HUES6 (cell line): ENCODE data around the gene NBPF1.
"Not testable (repeated sequence)": the region's sequence is repeated elsewhere in the genome, so short reads cannot be mapped to it uniquely, and the experiment has no call there.

Experiments
- H3K27ac ChIP-seq: 2 replicates; pipeline ENCODE4 v1.7.0; 2013; ENCODE audit warnings: low read depth, mild to moderate bottlenecking, low read length, inconsistent platforms
- H3K27me3 ChIP-seq: 2 replicates; pipeline ENCODE4 v1.6.1; 2013; ENCODE audit warnings: low read length; ENCODE audit not compliant: control insufficient read depth, insufficient read depth
- H3K36me3 ChIP-seq: 2 replicates; pipeline ENCODE4 v1.6.1; 2013; ENCODE audit warnings: low read length; ENCODE audit not compliant: control insufficient read depth, insufficient read depth
- H3K4me1 ChIP-seq: 2 replicates; pipeline ENCODE4 v1.6.1; 2013; ENCODE audit warnings: low read length; ENCODE audit not compliant: control insufficient read depth, insufficient read depth
- H3K4me3 ChIP-seq: 2 replicates; pipeline ENCODE4 v1.5.1; 2013; ENCODE audit warnings: low read depth, low read length
- H3K9ac ChIP-seq: one replicate; pipeline ENCODE4 v1.6.1; 2013; ENCODE audit warnings: mild to moderate bottlenecking, low read length
- H3K9me3 ChIP-seq: 2 replicates; pipeline ENCODE4 v1.6.1; 2013; ENCODE audit warnings: low read depth, low read length; ENCODE audit not compliant: control insufficient read depth, insufficient read depth

NBPF1 gene

GRCh38 chr1:16532235-16532991 lies 81.0 kb downstream of the NBPF1 start:
- not testable (repeated sequence) for H3K4me1 ChIP-seq, H3K9ac ChIP-seq, H3K9me3 ChIP-seq, H3K36me3 ChIP-seq, H3K27ac ChIP-seq
- Histone ChIP-seq H3K27me3 (peaks cover 19% of the 10 kb centered on the region), H3K4me3 (peak overlapping the region; percentile 42)

DNA sequence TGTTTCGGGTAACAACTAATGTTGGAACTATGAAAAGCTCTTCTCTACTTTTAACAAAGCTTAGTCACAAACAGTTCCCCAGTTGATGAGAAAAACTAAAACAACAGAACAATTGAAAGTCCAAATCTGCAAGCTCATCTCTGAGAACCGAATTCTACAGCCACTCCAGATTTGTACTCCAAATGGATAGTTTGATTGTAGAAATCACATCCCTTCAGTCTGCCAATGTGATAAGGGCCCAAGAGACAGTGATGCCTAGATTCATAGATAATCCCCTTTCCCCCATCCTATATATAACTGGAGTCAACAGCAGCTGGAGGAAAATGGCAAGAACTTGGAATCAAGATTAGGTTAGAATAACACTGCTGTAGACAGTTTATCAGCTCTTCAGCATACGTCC lies 85.0 kb downstream of the NBPF1 start:
- not testable (repeated sequence) for H3K9me3 ChIP-seq, H3K9ac ChIP-seq, H3K36me3 ChIP-seq, H3K4me1 ChIP-seq, H3K27me3 ChIP-seq, H3K27ac ChIP-seq, H3K4me3 ChIP-seq

- H3K9ac ChIP-seq, H3K27ac ChIP-seq, H3K36me3 ChIP-seq, H3K9me3 ChIP-seq, H3K4me3 ChIP-seq, H3K4me1 ChIP-seq, H3K27me3 ChIP-seq: not testable (repeated sequence)
Measured at GRCh38 chr1:16525769-16526168, 87.6 kb downstream of the NBPF1 start.

GRCh38 chr1:16521679-16522078 lies 91.7 kb downstream of the NBPF1 start:
- not testable (repeated sequence) for H3K27ac ChIP-seq, H3K4me1 ChIP-seq, H3K9me3 ChIP-seq, H3K36me3 ChIP-seq, H3K9ac ChIP-seq, H3K27me3 ChIP-seq
- peak overlapping the region; percentile 52; the same call in 1 of the 2 replicates for H3K4me3 ChIP-seq

DNA sequence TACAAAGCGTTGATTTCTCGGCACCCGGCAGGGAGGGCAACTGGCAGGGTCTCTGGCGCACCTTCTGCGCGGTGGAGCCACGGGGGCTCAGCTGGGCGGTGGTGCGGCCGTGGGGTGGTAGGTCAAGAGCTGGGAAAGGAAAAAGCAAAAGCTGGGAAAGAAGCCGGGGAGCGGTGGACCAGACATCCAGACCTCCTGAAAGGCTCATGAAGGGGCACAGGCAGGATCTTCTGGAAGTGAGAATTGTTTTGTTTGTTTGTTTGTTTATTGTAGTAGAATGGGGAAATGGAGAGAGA lies 92.1 kb downstream of the NBPF1 start:
- H3K9me3 ChIP-seq, result no peaks in the 10 kb centered on the region
- no peak overlapping the region for H3K27ac ChIP-seq
- H3K27me3 ChIP-seq, result no peaks in the 10 kb centered on the region
- H3K36me3 ChIP-seq, result no peaks in the 10 kb centered on the region
- H3K9ac ChIP-seq, result no peak overlapping the region
- H3K4me3 ChIP-seq, result peak overlapping the region; percentile 52; the same call in 1 of the 2 replicates
- H3K4me1 ChIP-seq, result no peaks in the 10 kb centered on the region

DNA sequence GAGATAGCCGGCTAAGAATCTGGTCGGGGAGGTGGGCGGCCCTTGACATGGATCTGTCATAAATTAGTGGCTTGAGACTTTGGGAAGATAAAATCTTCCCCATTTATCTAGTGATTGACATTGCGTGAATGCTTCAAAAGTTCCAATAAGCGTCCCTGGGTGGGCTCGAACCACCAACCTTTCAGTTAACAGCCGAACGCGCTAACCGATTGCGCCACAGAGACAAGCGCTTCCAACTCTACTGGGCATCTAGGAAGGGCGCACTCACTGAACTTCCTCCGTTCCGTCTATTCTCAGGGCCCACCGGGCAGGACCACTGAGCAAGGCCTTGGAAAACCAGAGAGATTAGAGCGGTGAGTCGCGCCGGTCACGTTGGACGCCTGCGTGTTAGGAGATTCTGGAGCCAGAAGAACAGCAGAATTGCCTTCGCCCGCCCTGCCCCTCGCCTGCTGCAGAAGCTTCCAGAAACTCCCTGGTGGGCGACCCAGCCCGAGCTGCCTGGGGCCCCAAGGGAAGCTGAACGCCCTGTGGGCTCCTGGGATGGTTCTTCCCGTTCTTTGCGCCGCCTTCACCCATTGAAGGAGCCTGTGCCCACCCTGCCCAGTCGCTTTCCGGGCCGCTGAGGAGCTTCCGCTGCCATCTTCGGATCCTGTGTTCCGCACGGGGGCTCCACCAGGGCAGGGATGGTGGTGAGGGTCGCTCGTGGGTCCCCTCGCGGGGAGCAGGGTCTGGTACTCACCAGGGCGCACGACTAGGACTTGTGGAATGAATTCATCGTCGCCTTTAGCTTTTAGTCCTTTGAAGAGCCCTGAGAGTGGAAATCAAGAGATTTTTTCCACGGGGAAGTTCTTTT lies 92.7 kb downstream of the NBPF1 start:
- peak overlapping the region; percentile 19 for H3K9ac ChIP-seq
- H3K4me1 ChIP-seq, H3K27ac ChIP-seq, H3K27me3 ChIP-seq, H3K36me3 ChIP-seq, H3K9me3 ChIP-seq: not testable (repeated sequence)
- H3K4me3 ChIP-seq, result peak overlapping the region; percentile 52; the same call in 1 of the 2 replicates

- H3K27me3 ChIP-seq, result not testable (repeated sequence)
Measured at GRCh38 chr1:16519255-16519951, 94.0 kb downstream of the NBPF1 start.

GRCh38 chr1:16518913-16519254 lies 94.5 kb downstream of the NBPF1 start:
- H3K27ac ChIP-seq, H3K4me1 ChIP-seq: not testable (repeated sequence)

More at GRCh38 chr1:16519255-16519951, 94.0 kb downstream of the NBPF1 start:
- H3K9me3 ChIP-seq, H3K4me1 ChIP-seq, H3K27ac ChIP-seq, H3K36me3 ChIP-seq, H3K9ac ChIP-seq, H3K4me3 ChIP-seq: not testable (repeated sequence)

DNA sequence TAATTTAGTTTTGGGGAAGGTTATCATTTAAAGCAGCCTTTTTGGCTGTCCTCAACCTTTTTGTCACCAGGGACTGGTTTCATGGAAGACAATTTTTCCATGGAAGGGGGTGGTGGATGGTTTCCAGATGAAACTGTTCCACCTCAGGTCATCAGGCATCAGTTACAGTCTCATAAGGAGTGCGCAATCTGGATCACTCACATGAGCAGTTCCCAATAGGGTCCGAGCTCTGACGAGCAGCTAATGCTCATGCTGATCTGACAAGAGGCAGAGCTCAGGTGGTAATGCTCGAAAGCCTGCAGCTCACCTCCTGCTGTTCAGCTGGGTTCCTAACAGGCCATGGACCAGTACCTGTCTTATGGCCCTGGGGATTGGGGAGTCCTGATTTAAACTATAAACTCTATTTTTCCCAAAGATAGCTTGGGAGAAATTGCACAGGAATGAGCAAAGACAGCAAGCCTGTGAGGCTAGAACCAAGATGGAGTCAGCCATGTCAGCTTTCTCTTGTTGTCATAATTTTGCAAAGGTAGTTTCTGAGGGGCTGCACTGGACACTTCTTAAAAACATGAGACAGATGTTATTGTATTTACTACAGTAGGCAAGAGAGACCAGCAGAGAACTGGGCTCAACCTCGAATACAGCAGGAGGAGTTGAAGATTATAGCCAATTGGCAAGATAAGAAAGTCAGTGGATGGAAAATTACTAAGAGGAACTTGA lies 96.5 kb downstream of the NBPF1 start:
- not testable (repeated sequence) for H3K27me3 ChIP-seq, H3K4me3 ChIP-seq, H3K9me3 ChIP-seq, H3K36me3 ChIP-seq, H3K9ac ChIP-seq, H3K27ac ChIP-seq, H3K4me1 ChIP-seq

More at GRCh38 chr1:16518913-16519254, 94.5 kb downstream of the NBPF1 start:
- H3K4me3 ChIP-seq, H3K9me3 ChIP-seq, H3K27me3 ChIP-seq, H3K9ac ChIP-seq, H3K36me3 ChIP-seq: not testable (repeated sequence)

DNA sequence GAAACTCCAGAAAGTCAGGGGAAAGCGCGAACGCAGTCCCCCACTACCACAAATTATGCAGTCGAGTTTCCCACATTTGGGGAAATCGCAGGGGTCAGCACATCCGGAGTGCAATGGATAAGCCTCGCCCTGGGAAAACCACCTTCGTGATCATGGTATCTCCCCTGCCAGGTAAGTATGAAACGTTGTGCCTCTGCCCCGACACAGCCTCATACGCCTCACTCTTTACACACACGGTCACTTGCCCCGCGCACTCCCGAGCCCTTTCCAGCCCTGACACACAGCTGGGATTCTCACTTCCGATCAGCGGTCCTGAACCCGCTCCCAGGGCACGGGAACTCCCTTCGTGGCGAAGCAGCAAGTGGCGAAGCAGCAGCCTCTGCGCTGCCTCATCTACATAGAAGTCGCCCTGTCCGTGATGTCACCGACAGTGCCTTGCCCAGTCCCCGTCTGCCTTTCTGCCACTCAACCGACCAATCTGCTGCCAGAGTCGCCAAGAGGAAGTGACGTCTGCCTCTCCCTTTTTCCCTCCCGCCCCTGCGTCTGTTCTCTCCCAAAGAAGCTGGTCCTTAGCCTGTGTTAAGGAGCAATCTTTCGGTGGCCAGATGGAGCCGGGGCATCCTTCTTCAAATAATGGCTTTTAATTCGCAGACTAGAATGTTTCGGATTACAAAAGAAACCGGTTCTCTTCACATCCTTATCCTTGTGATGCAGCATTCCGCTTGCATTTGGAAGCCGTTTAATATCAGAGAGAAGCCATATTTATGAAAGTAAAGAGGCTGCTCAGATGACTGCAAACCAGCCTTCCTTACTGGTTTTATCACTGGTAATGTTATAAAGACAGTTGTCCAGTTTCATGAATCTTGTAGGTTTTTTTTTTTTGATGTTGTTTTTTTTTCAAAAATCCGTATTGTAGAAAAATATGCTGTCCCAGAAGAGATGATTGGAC lies 99.0 kb downstream of the NBPF1 start, which contains the start of gene RNU1-1:
TSS of gene RNU1-1 (minus strand) at position 179 of the 949 bp plus-strand sequence.
- not testable (repeated sequence) for H3K27me3 ChIP-seq, H3K36me3 ChIP-seq, H3K4me1 ChIP-seq, H3K9me3 ChIP-seq
- H3K27ac ChIP-seq, result peak within 1 kb of the TSS; percentile 98
- peak within 1 kb of the TSS; percentile 94 for H3K9ac ChIP-seq
- H3K4me3 ChIP-seq, result peak within 1 kb of the TSS; percentile 58
